H9 (cell line): Measurements from ENCODE around the gene TUBA4A. TPM values are rescaled to one million over a fixed set of nuclear protein-coding genes. Genes with fewer than 3 reads are reported as not detected.

Experiments
- DNase-seq: peaks from one replicate; pipeline ENCODE4 v3.0.0-alpha.2; 2017
- H2AFZ ChIP-seq: one replicate; pipeline ENCODE4 v1.6.1; 2013; ENCODE audit warnings: mild to moderate bottlenecking, low read length, control low read depth, moderate library complexity
- H2AK5ac ChIP-seq: 2 replicates; pipeline ENCODE4 v1.6.1; 2013; ENCODE audit warnings: low read length, control low read depth, mixed read lengths; ENCODE audit not compliant: insufficient read length
- H2BK120ac ChIP-seq: one replicate; pipeline ENCODE4 v1.6.1; 2013; ENCODE audit warnings: low read depth, mild to moderate bottlenecking, low read length, control low read depth, inconsistent platforms; ENCODE audit not compliant: poor library complexity, severe bottlenecking
- H2BK12ac ChIP-seq: 2 replicates; pipeline ENCODE4 v1.6.1; 2013; ENCODE audit warnings: low read length, control low read depth, mixed read lengths, low read depth; ENCODE audit not compliant: insufficient read length
- H2BK15ac ChIP-seq: 2 replicates; pipeline ENCODE4 v1.6.1; 2013; ENCODE audit warnings: low read depth, low read length, control low read depth
- H2BK20ac ChIP-seq: one replicate; pipeline ENCODE4 v1.6.1; 2013; ENCODE audit warnings: low read depth, mild to moderate bottlenecking, low read length, control low read depth, inconsistent platforms; ENCODE audit not compliant: poor library complexity, severe bottlenecking
- H2BK5ac ChIP-seq: 2 replicates; pipeline ENCODE4 v1.6.1; 2013; ENCODE audit warnings: low read length, control low read depth, mixed read lengths; ENCODE audit not compliant: insufficient read length
- H3K14ac ChIP-seq: 2 replicates; pipeline ENCODE4 v1.6.1; 2013; ENCODE audit warnings: low read length, control low read depth; ENCODE audit not compliant: insufficient read depth
- H3K18ac ChIP-seq: 2 replicates; pipeline ENCODE4 v1.6.1; 2013; ENCODE audit warnings: low read depth, mild to moderate bottlenecking, mixed read lengths, low read length, control low read depth; ENCODE audit not compliant: insufficient read length
- H3K23ac ChIP-seq: 2 replicates; pipeline ENCODE4 v1.6.1; 2013; ENCODE audit warnings: low read length, control low read depth, mixed read lengths, low read depth; ENCODE audit not compliant: insufficient read length
- H3K23me2 ChIP-seq: 2 replicates; pipeline ENCODE4 v1.6.1; 2013; ENCODE audit warnings: low read depth, mild to moderate bottlenecking, mixed read lengths, low read length, control low read depth; ENCODE audit not compliant: insufficient read length, poor library complexity, severe bottlenecking
- H3K27ac ChIP-seq: 2 replicates; pipeline ENCODE4 v1.5.1; 2013; ENCODE audit warnings: low read length, control low read depth, mixed read lengths, low read depth; ENCODE audit not compliant: insufficient read length
- H3K27me3 ChIP-seq: 2 replicates; pipeline ENCODE4 v1.6.1; 2013; ENCODE audit warnings: low read length, control low read depth, inconsistent platforms; ENCODE audit not compliant: insufficient read depth
- H3K4ac ChIP-seq: 2 replicates; pipeline ENCODE4 v1.6.1; 2013; ENCODE audit warnings: low read depth, mild to moderate bottlenecking, control low read depth, inconsistent platforms, low read length, moderate library complexity
- H3K4me1 ChIP-seq: 2 replicates; pipeline ENCODE4 v1.6.1; 2013; ENCODE audit warnings: low read length, control low read depth, inconsistent platforms; ENCODE audit not compliant: insufficient read depth
- H3K4me2 ChIP-seq: 2 replicates; pipeline ENCODE4 v1.6.1; 2013; ENCODE audit warnings: low read length, control low read depth, mixed read lengths; ENCODE audit not compliant: insufficient read length, insufficient read depth
- H3K56ac ChIP-seq: 2 replicates; pipeline ENCODE4 v1.6.1; 2013; ENCODE audit warnings: low read depth, mild to moderate bottlenecking, mixed read lengths, low read length, control low read depth; ENCODE audit not compliant: insufficient read length
- H3K79me1 ChIP-seq: 2 replicates; pipeline ENCODE4 v1.6.1; 2013; ENCODE audit warnings: low read depth, mild to moderate bottlenecking, moderate library complexity, low read length, control low read depth, inconsistent platforms; ENCODE audit not compliant: insufficient read depth, poor library complexity, severe bottlenecking
- H3K79me2 ChIP-seq: 2 replicates; pipeline ENCODE4 v1.6.1; 2013; ENCODE audit warnings: low read length, control low read depth, inconsistent platforms; ENCODE audit not compliant: insufficient read depth
- H3K9ac ChIP-seq: 2 replicates; pipeline ENCODE4 v1.6.1; 2013; ENCODE audit warnings: low read length, control low read depth, mixed read lengths; ENCODE audit not compliant: insufficient read length; ENCODE audit errors: extremely low read depth
- H3K9me3 ChIP-seq: one replicate; pipeline ENCODE4 v1.6.1; 2013; ENCODE audit warnings: low read depth, low read length, inconsistent platforms; ENCODE audit not compliant: control insufficient read depth
- H3T11ph ChIP-seq: one replicate; pipeline ENCODE4 v1.6.1; 2013; ENCODE audit warnings: mild to moderate bottlenecking, low read length, control low read depth, inconsistent platforms
- H4K20me1 ChIP-seq: one replicate; pipeline ENCODE4 v1.6.1; 2013; ENCODE audit not compliant: control insufficient read depth, insufficient read length, insufficient read depth
- H4K5ac ChIP-seq: 2 replicates; pipeline ENCODE4 v1.6.1; 2013; ENCODE audit warnings: low read depth, mild to moderate bottlenecking, mixed read lengths, low read length, control low read depth; ENCODE audit not compliant: insufficient read length
- H4K8ac ChIP-seq: replicated peaks from 2 replicates; pipeline ENCODE4 v1.6.1; 2013; ENCODE audit warnings: low read length, control low read depth, mixed read lengths, low read depth; ENCODE audit not compliant: insufficient read length
- H4K91ac ChIP-seq: 2 replicates; pipeline ENCODE4 v1.6.1; 2013; ENCODE audit warnings: low read depth, mild to moderate bottlenecking, moderate library complexity, mixed read lengths, low read length, control low read depth; ENCODE audit not compliant: insufficient read length
- H3K27ac Mint-ChIP-seq, 3 experiments: 2 replicates in 2 of 3; 3 replicates in 1 of 3; pipeline ENCODE4 v1.8.0; 2020 to 2021; ENCODE audit warnings: mixed read lengths in 3 of 3, mild to moderate bottlenecking in 1 of 3, moderate library complexity in 1 of 3
- H3K27me3 Mint-ChIP-seq: 2 replicates; pipeline ENCODE4 v1.8.0; 2021; ENCODE audit warnings: low read depth, mild to moderate bottlenecking, moderate library complexity, mixed read lengths
- H3K36me3 Mint-ChIP-seq, 3 experiments: 2 replicates in 2 of 3; 3 replicates in 1 of 3; pipeline ENCODE4 v1.8.0; 2020 to 2021; ENCODE audit warnings: low read depth in 3 of 3, mixed read lengths in 3 of 3; ENCODE audit not compliant: insufficient read depth in 1 of 3
- H3K4me1 Mint-ChIP-seq, 2 experiments: 2 replicates each; pipeline ENCODE4 v1.8.0; 2020; ENCODE audit warnings: mixed read lengths in 2 of 2
- H3K4me3 Mint-ChIP-seq, 2 experiments: 2 replicates in 1 of 2; 3 replicates in 1 of 2; pipeline ENCODE4 v1.8.0; 2020 to 2021; ENCODE audit warnings: mild to moderate bottlenecking in 2 of 2, mixed read lengths in 2 of 2, moderate library complexity in 1 of 2
- H3K9me3 Mint-ChIP-seq, 2 experiments: 2 replicates in 1 of 2; 3 replicates in 1 of 2; pipeline ENCODE4 v1.8.0; 2020; ENCODE audit warnings: mild to moderate bottlenecking in 2 of 2, mixed read lengths in 2 of 2, moderate library complexity in 1 of 2
- WGBS: extraction: QIAGEN DNeasy Blood & Tissue Kit; methylation state at CpG from one replicate; pipeline ENCODE4 v1.1.7; 2013; ENCODE audit warnings: missing lambda C conversion rate, low lambda C conversion rate, mixed read lengths; ENCODE audit not compliant: insufficient read length; ENCODE audit errors: extremely low coverage; 5-methylcytosine and 5-hydroxymethylcytosine counted together
- total RNA-seq: library from RNA; stranded (reverse); gene quantifications from 2 replicates; pipeline ENCODE4 v1.2.1, GENCODE V29; 2021
- TF ChIP-seq, protein P1 (sequence below): fragments of 200-600 bp; sonication (generic); conservative IDR thresholded peaks from 3 replicates; pipeline ENCODE4 v1.8.0; 2021; ENCODE audit warnings: antibody characterized with exemption, mild to moderate bottlenecking

Gene TUBA4A
- total RNA-seq, 1 experiment from 2014 or later: 25.5 TPM

GRCh38 chr2:219250049-219250781 lies 3.5 kb downstream of the TUBA4A start:
- no peak overlapping the region for H2AK5ac ChIP-seq
- H3K4me2 ChIP-seq: no peak overlapping the region
- no peaks in the 10 kb centered on the region for H3K79me1 ChIP-seq
- no peak overlapping the region for H3K27ac ChIP-seq
- H4K5ac ChIP-seq: no peak overlapping the region
- no peak overlapping the region for H3T11ph ChIP-seq
- H3K4me1 Mint-ChIP-seq: peaks cover 33 to 45% of the 10 kb centered on the region in 2 experiments
- peaks cover 5% of the 10 kb centered on the region for H3K4me1 ChIP-seq
- no peak overlapping the region for H2AFZ ChIP-seq
- peaks cover 9 to 24% (median 23%) of the 10 kb centered on the region in 3 experiments; a peak in 6 of 7 replicates for H3K36me3 Mint-ChIP-seq
- H3K27ac Mint-ChIP-seq: peak overlapping the region in 2 of 3 experiments; percentile 29 to 81; a peak in 2 of 7 replicates
- no peak overlapping the region for H2BK5ac ChIP-seq
- H3K27me3 Mint-ChIP-seq: peaks cover 44% of the 10 kb centered on the region
- no peak overlapping the region for H4K8ac ChIP-seq
- no peak overlapping the region for H3K23ac ChIP-seq
- H3K27me3 ChIP-seq: peaks cover 8% of the 10 kb centered on the region
- H4K20me1 ChIP-seq: no peaks in the 10 kb centered on the region
- WGBS: no CpG with 5 or more reads among the region's 22 CpGs
- no peak overlapping the region for H2BK20ac ChIP-seq
- H3K9ac ChIP-seq: no peak overlapping the region
- H2BK15ac ChIP-seq: no peak overlapping the region
- H2BK12ac ChIP-seq: no peak overlapping the region
- no peak overlapping the region for H3K56ac ChIP-seq
- H2BK120ac ChIP-seq: no peak overlapping the region
- no peak overlapping the region for H4K91ac ChIP-seq
- no peaks in the 10 kb centered on the region; a peak in 1 of 5 replicates for H3K9me3 Mint-ChIP-seq
- DNase-seq: no peak
- no peaks in the 10 kb centered on the region for H3K79me2 ChIP-seq
- H3K14ac ChIP-seq: no peak overlapping the region
- peaks cover 22% of the 10 kb centered on the region for H3K23me2 ChIP-seq
- TF ChIP-seq, protein P1, sequence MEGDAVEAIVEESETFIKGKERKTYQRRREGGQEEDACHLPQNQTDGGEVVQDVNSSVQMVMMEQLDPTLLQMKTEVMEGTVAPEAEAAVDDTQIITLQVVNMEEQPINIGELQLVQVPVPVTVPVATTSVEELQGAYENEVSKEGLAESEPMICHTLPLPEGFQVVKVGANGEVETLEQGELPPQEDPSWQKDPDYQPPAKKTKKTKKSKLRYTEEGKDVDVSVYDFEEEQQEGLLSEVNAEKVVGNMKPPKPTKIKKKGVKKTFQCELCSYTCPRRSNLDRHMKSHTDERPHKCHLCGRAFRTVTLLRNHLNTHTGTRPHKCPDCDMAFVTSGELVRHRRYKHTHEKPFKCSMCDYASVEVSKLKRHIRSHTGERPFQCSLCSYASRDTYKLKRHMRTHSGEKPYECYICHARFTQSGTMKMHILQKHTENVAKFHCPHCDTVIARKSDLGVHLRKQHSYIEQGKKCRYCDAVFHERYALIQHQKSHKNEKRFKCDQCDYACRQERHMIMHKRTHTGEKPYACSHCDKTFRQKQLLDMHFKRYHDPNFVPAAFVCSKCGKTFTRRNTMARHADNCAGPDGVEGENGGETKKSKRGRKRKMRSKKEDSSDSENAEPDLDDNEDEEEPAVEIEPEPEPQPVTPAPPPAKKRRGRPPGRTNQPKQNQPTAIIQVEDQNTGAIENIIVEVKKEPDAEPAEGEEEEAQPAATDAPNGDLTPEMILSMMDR: no peak
- H3K4ac ChIP-seq: no peak overlapping the region
- no peak overlapping the region for H3K18ac ChIP-seq
- H3K9me3 ChIP-seq: no peaks in the 10 kb centered on the region
- no peak overlapping the region for H3K4me3 Mint-ChIP-seq
